ENCODE measurements around the gene ACVRL1.

ACVRL1 gene

GRCh38 chr12:51863933-51864832 lies 43.1 kb upstream of the ACVRL1 start:
- DNase-seq (ENCODE audit: low spot score) = peak; percentile 79
- H2BK15ac ChIP-seq (ENCODE audit: low read length) = peak overlapping the region; percentile 90

GRCh38 chr12:51864833-51865670 lies 42.3 kb upstream of the ACVRL1 start:
- Histone ChIP-seq H3K4ac (ENCODE audit: low read length) (no peak overlapping the region), H3K27ac (replicated peaks; ENCODE audit: low read length) (peak overlapping the region; percentile 55), H3K4me3 (ENCODE audit: low read length in 2 of 2) (peak overlapping the region; percentile 31 to 50), H3K9ac (ENCODE audit: low read depth, low read length, poor library complexity) (no peak overlapping the region), H2AFZ (ENCODE audit: low read length) (peak overlapping the region; percentile 89), H3K27me3 (ENCODE audit: control insufficient read depth in 3 of 3, insufficient read depth in 3 of 3, low read depth in 1 of 3, low read length in 3 of 3) (peaks cover 0 to 30% (median 0%) of the 10 kb centered on the region in 3 experiments), H4K91ac (ENCODE audit: low read depth, low read length, poor library complexity) (no peak overlapping the region), H3K23ac (ENCODE audit: low read depth, low read length, poor library complexity) (no peak overlapping the region), H2BK12ac (ENCODE audit: low read length) (no peak overlapping the region), H2BK120ac (ENCODE audit: low read depth, low read length) (no peak overlapping the region), H3K18ac (ENCODE audit: low read length) (peak overlapping the region; percentile 91), H2BK5ac (ENCODE audit: low read length) (no peak overlapping the region), H3K14ac (ENCODE audit: low read length) (peak overlapping the region; percentile 42), H2AK5ac (ENCODE audit: low read depth, low read length) (peak overlapping the region; percentile 6), H3K9me3 (replicated peaks in 1 of 2; ENCODE audit: control insufficient read depth in 2 of 2, insufficient read depth in 1 of 2, low read depth in 1 of 2, low read length in 2 of 2) (peaks cover 0 to 2% of the 10 kb centered on the region in 2 donors), H3K36me3 (replicated peaks in 1 of 2; ENCODE audit: control insufficient read depth in 2 of 2, insufficient read depth in 2 of 2, low read length in 2 of 2) (no peaks in the 10 kb centered on the region), H2BK15ac (ENCODE audit: low read length) (peak overlapping the region; percentile 90), H4K8ac (ENCODE audit: low read depth, low read length) (peak overlapping the region; percentile 53), H3K79me1 (ENCODE audit: low read depth, low read length) (no peaks in the 10 kb centered on the region), H3K4me2 (ENCODE audit: insufficient read depth, low read length, poor library complexity, severe bottlenecking) (peak overlapping the region; percentile 78), H3K4me1 (ENCODE audit: control insufficient read depth in 2 of 2, insufficient read depth in 1 of 2, low read depth in 1 of 2, low read length in 2 of 2) (peaks cover 35 to 46% of the 10 kb centered on the region in 2 donors)
- no peak for DNase-seq (ENCODE audit: low spot score)
- WGBS, 2 donors (ENCODE audit: extremely low coverage in 2 of 2, insufficient read length in 2 of 2, insufficient replicate concordance in 1 of 2) = no CpG with 5 or more reads among the region's 12 CpGs

More at GRCh38 chr12:51863933-51864832, 43.1 kb upstream of the ACVRL1 start:
- no CpG with 5 or more reads among the region's 53 CpGs for WGBS, 2 donors (ENCODE audit: extremely low coverage in 2 of 2, insufficient read length in 2 of 2, insufficient replicate concordance in 1 of 2)
- H2BK120ac ChIP-seq (ENCODE audit: low read depth, low read length) = no peak overlapping the region
- H3K9me3 ChIP-seq (replicated peaks in 1 of 2; ENCODE audit: control insufficient read depth in 2 of 2, insufficient read depth in 1 of 2, low read depth in 1 of 2, low read length in 2 of 2) = peaks cover 0 to 2% of the 10 kb centered on the region in 2 donors
- no peak overlapping the region for H3K23ac ChIP-seq (ENCODE audit: low read depth, low read length, poor library complexity)
- H3K4ac ChIP-seq (ENCODE audit: low read length) = no peak overlapping the region
- H3K36me3 ChIP-seq (replicated peaks in 1 of 2; ENCODE audit: control insufficient read depth in 2 of 2, insufficient read depth in 2 of 2, low read length in 2 of 2) = no peaks in the 10 kb centered on the region
- no peak overlapping the region for H2BK5ac ChIP-seq (ENCODE audit: low read length)
- peak overlapping the region; percentile 1 for H3K9ac ChIP-seq (ENCODE audit: low read depth, low read length, poor library complexity)
- peak overlapping the region; percentile 91 for H3K18ac ChIP-seq (ENCODE audit: low read length)
- no peak overlapping the region for H4K91ac ChIP-seq (ENCODE audit: low read depth, low read length, poor library complexity)
- H2BK12ac ChIP-seq (ENCODE audit: low read length) = no peak overlapping the region
- peak overlapping the region; percentile 78 for H3K4me2 ChIP-seq (ENCODE audit: insufficient read depth, low read length, poor library complexity, severe bottlenecking)
- peak overlapping the region; percentile 53 for H4K8ac ChIP-seq (ENCODE audit: low read depth, low read length)
- peak overlapping the region; percentile 50 to 70 for H3K4me3 ChIP-seq (ENCODE audit: low read length in 2 of 2)
- H3K14ac ChIP-seq (ENCODE audit: low read length) = peak overlapping the region; percentile 42
- peaks cover 31 to 38% of the 10 kb centered on the region in 2 donors for H3K4me1 ChIP-seq (ENCODE audit: control insufficient read depth in 2 of 2, insufficient read depth in 1 of 2, low read depth in 1 of 2, low read length in 2 of 2)
- H3K27me3 ChIP-seq (ENCODE audit: control insufficient read depth in 3 of 3, insufficient read depth in 3 of 3, low read depth in 1 of 3, low read length in 3 of 3) = peaks cover 0 to 22% (median 0%) of the 10 kb centered on the region in 3 experiments
- H3K79me1 ChIP-seq (ENCODE audit: low read depth, low read length) = no peaks in the 10 kb centered on the region
- H2AK5ac ChIP-seq (ENCODE audit: low read depth, low read length) = no peak overlapping the region
- peak overlapping the region; percentile 89 for H2AFZ ChIP-seq (ENCODE audit: low read length)
- H3K27ac ChIP-seq (replicated peaks; ENCODE audit: low read length) = peak overlapping the region; percentile 65

GRCh38 chr12:51865757-51866270 lies 41.5 kb upstream of the ACVRL1 start:
- Histone ChIP-seq H3K27ac (replicated peaks; ENCODE audit: low read length) (no peak overlapping the region), H3K9ac (ENCODE audit: low read depth, low read length, poor library complexity) (no peak overlapping the region), H3K18ac (ENCODE audit: low read length) (peak overlapping the region; percentile 60), H3K14ac (ENCODE audit: low read length) (no peak overlapping the region), H2BK120ac (ENCODE audit: low read depth, low read length) (no peak overlapping the region), H3K36me3 (replicated peaks in 1 of 2; ENCODE audit: control insufficient read depth in 2 of 2, insufficient read depth in 2 of 2, low read length in 2 of 2) (no peaks in the 10 kb centered on the region), H2AK5ac (ENCODE audit: low read depth, low read length) (peak overlapping the region; percentile 6), H2BK15ac (ENCODE audit: low read length) (no peak overlapping the region), H3K4me3 (ENCODE audit: low read length in 2 of 2) (no peak overlapping the region), H3K27me3 (ENCODE audit: control insufficient read depth in 3 of 3, insufficient read depth in 3 of 3, low read depth in 1 of 3, low read length in 3 of 3) (peaks cover 0 to 37% (median 0%) of the 10 kb centered on the region in 3 experiments), H3K4me2 (ENCODE audit: insufficient read depth, low read length, poor library complexity, severe bottlenecking) (no peak overlapping the region), H4K91ac (ENCODE audit: low read depth, low read length, poor library complexity) (no peak overlapping the region), H2BK12ac (ENCODE audit: low read length) (no peak overlapping the region), H4K8ac (ENCODE audit: low read depth, low read length) (no peak overlapping the region), H3K9me3 (replicated peaks in 1 of 2; ENCODE audit: control insufficient read depth in 2 of 2, insufficient read depth in 1 of 2, low read depth in 1 of 2, low read length in 2 of 2) (peaks cover 0 to 2% of the 10 kb centered on the region in 2 donors), H3K4ac (ENCODE audit: low read length) (no peak overlapping the region), H3K23ac (ENCODE audit: low read depth, low read length, poor library complexity) (no peak overlapping the region), H2AFZ (ENCODE audit: low read length) (peak overlapping the region; percentile 89), H3K4me1 (ENCODE audit: control insufficient read depth in 2 of 2, insufficient read depth in 1 of 2, low read depth in 1 of 2, low read length in 2 of 2) (peaks cover 36 to 52% of the 10 kb centered on the region in 2 donors), H3K79me1 (ENCODE audit: low read depth, low read length) (no peaks in the 10 kb centered on the region), H2BK5ac (ENCODE audit: low read length) (no peak overlapping the region)
- no CpG with 5 or more reads among the region's 7 CpGs for WGBS, 2 donors (ENCODE audit: extremely low coverage in 2 of 2, insufficient read length in 2 of 2, insufficient replicate concordance in 1 of 2)
- DNase-seq (ENCODE audit: low spot score) = no peak

Measured in neuronal stem cell (in vitro differentiated cells).